Activated B cell treated with CpG ODN at 0.5 μM for 24 hours (primary cell): ENCODE data around the gene ZBTB12. TPM values are rescaled to one million over a fixed set of nuclear protein-coding genes. Genes with fewer than 3 reads are reported as not detected.

Experiments
- ATAC-seq: fragments of 200-7000 bp; cut with Tn5 transposase; one replicate; pipeline ENCODE4 v1.10.0; 2021; ENCODE audit warnings: low read depth, mild to moderate bottlenecking, moderate library complexity
- CTCF ChIA-PET: fragments of 350-600 bp; sonication (Branson Sonifier 250); formaldehyde crosslinking; loops from one replicate; lab custom pipeline; 2021; ENCODE audit warnings: antibody characterized with exemption; lab: Charles Lee
- POLR2A ChIA-PET: fragments of 350-600 bp; sonication (Branson Sonifier 250); formaldehyde crosslinking; loops from one replicate; lab custom pipeline; 2021; ENCODE audit warnings: antibody characterized with exemption; lab: Charles Lee
- DNase-seq: peaks from one replicate; pipeline ENCODE4 v3.0.0; 2022
- H3K27ac Mint-ChIP-seq: one replicate; pipeline ENCODE4 v1.8.0; 2020; ENCODE audit warnings: mixed read lengths
- H3K27me3 Mint-ChIP-seq: one replicate; pipeline ENCODE4 v1.8.0; 2021; ENCODE audit warnings: mixed read lengths
- H3K36me3 Mint-ChIP-seq: one replicate; pipeline ENCODE4 v1.8.0; 2021; ENCODE audit warnings: low read depth, mixed read lengths
- H3K4me1 Mint-ChIP-seq: one replicate; pipeline ENCODE4 v1.8.0; 2021; ENCODE audit warnings: mixed read lengths
- H3K4me3 Mint-ChIP-seq: one replicate; pipeline ENCODE4 v1.8.0; 2020; ENCODE audit warnings: mild to moderate bottlenecking, mixed read lengths
- H3K9me3 Mint-ChIP-seq: one replicate; pipeline ENCODE4 v1.8.0; 2020; ENCODE audit warnings: mixed read lengths
- CTCF ChIP-seq: fragments of 200-600 bp; IDR thresholded peaks from one replicate; pipeline ENCODE4 v1.8.0; 2022; ENCODE audit warnings: antibody characterized with exemption, mild to moderate bottlenecking
- intact Hi-C: fragments of 100-400 bp; cut with micrococcal nuclease; formaldehyde crosslinking; loops from one replicate; pipeline ENCODE4 v1.15.1; 2024
- total RNA-seq: library from RNA; stranded (reverse); gene quantifications from 2 replicates; pipeline ENCODE4 v1.2.3, GENCODE V29; 2022

The ZBTB12 gene
- total RNA-seq, 1 donor from 2014 or later = 4.8 TPM

GRCh38 chr6:31883676-31884075 lies 18.2 kb downstream of the ZBTB12 start:
- H3K9me3 Mint-ChIP-seq = no peaks in the 10 kb centered on the region
- no peaks in the 10 kb centered on the region for H3K27me3 Mint-ChIP-seq
- no peak overlapping the region for H3K27ac Mint-ChIP-seq
- peaks cover 87% of the 10 kb centered on the region for H3K36me3 Mint-ChIP-seq
- ChIA-PET POLR2A (no interaction called here), CTCF (no interaction called here)
- no peak for TF ChIP-seq CTCF
- DNase-seq = no peak
- H3K4me3 Mint-ChIP-seq = no peak overlapping the region
- ATAC-seq = no peak
- H3K4me1 Mint-ChIP-seq = no peaks in the 10 kb centered on the region
- intact Hi-C loops = no loop called here

- DNase-seq (no peak), ATAC-seq (no peak)
- no peaks in the 10 kb centered on the region for H3K4me1 Mint-ChIP-seq
- H3K4me3 Mint-ChIP-seq = no peak overlapping the region
- no peak overlapping the region for H3K27ac Mint-ChIP-seq
- POLR2A ChIA-PET = interaction anchor here (0.6 to 0.7 kb wide), 2 partner anchors 26 to 258 kb away, joined by 4 to 9 read pairs; no protein-coding TSS in a partner anchor
- CTCF ChIA-PET = no interaction called here
- intact Hi-C loops = no loop called here
- H3K27me3 Mint-ChIP-seq = no peaks in the 10 kb centered on the region
- H3K9me3 Mint-ChIP-seq = no peaks in the 10 kb centered on the region
- TF ChIP-seq CTCF = no peak
- peaks cover 76% of the 10 kb centered on the region for H3K36me3 Mint-ChIP-seq
Observed at GRCh38 chr6:31882344-31882743, 19.5 kb downstream of the ZBTB12 start.

- intact Hi-C loops = no loop called here
- Mint-ChIP-seq H3K4me3 (no peak overlapping the region), H3K27me3 (no peaks in the 10 kb centered on the region), H3K36me3 (peaks cover 66% of the 10 kb centered on the region), H3K27ac (no peak overlapping the region), H3K9me3 (no peaks in the 10 kb centered on the region), H3K4me1 (no peaks in the 10 kb centered on the region)
- TF ChIP-seq CTCF = no peak
- ChIA-PET POLR2A (interaction anchor here (0.7 to 0.9 kb wide), 3 partner anchors 25 to 217 kb away, joined by 3 to 4 read pairs (median 3); partner anchors contain the start of gene GPANK1), CTCF (no interaction called here)
- DNase-seq (no peak), ATAC-seq (no peak)
Observed at GRCh38 chr6:31881136-31881859, 20.6 kb downstream of the ZBTB12 start.

GRCh38 chr6:31880616-31881015 lies 21.3 kb downstream of the ZBTB12 start:
- Mint-ChIP-seq H3K27ac (no peak overlapping the region), H3K4me3 (no peak overlapping the region), H3K9me3 (no peaks in the 10 kb centered on the region), H3K4me1 (no peaks in the 10 kb centered on the region), H3K36me3 (peaks cover 60% of the 10 kb centered on the region), H3K27me3 (no peaks in the 10 kb centered on the region)
- no peak for DNase-seq
- no peak for ATAC-seq
- ChIA-PET POLR2A (no interaction called here), CTCF (no interaction called here)
- no peak for TF ChIP-seq CTCF
- intact Hi-C loops = no loop called here

GRCh38 chr6:31879901-31880300 lies 22.0 kb downstream of the ZBTB12 start:
- H3K27ac Mint-ChIP-seq = no peak overlapping the region
- no peak for ATAC-seq
- H3K4me1 Mint-ChIP-seq = no peaks in the 10 kb centered on the region
- H3K27me3 Mint-ChIP-seq = no peaks in the 10 kb centered on the region
- H3K36me3 Mint-ChIP-seq = peaks cover 52% of the 10 kb centered on the region
- POLR2A ChIA-PET = no interaction called here
- DNase-seq = no peak
- intact Hi-C loops = no loop called here
- CTCF ChIA-PET = no interaction called here
- no peaks in the 10 kb centered on the region for H3K9me3 Mint-ChIP-seq
- H3K4me3 Mint-ChIP-seq = no peak overlapping the region
- TF ChIP-seq CTCF = no peak
